Measurements from ENCODE around the gene KDM3B.

The KDM3B gene

DNA sequence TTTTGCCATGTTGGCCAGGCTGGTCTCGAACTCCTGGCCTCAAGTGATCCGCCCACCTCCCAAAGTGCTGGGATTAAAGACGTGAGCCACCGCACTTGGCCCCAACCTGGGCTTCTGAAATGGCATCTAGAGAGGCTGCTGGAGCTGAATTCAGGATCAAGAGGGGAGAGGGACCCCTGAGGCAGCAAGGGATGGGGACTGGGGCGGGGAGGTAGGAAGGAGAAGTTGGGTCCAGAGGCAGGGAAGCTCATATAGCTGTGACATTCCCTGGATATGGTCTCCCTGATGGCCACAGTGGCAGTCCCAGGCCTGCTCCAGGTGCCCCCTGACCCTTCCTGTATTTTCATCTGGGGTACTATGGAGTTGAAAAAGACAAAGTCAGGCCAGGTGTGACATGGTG, 98.5 kb downstream of the KDM3B start:
- no peak overlapping the region for H3K4me3 ChIP-seq (ENCODE audit: low read length)
- no peak overlapping the region for H3K27ac ChIP-seq (ENCODE audit: low read depth, low read length)
- no peak overlapping the region for H3K9ac ChIP-seq (ENCODE audit: low read length)
- H3K4me1 ChIP-seq (ENCODE audit: control insufficient read depth, insufficient read depth, low read length) = peaks cover 3% of the 10 kb centered on the region
- no peaks in the 10 kb centered on the region for H3K36me3 ChIP-seq (ENCODE audit: control insufficient read depth, insufficient read depth, low read length)
- no peaks in the 10 kb centered on the region for H3K27me3 ChIP-seq (ENCODE audit: control insufficient read depth, insufficient read depth, low read length)

GRCh38 chr5:138452720-138453119, 100.2 kb downstream of the KDM3B start:
- H3K4me1 ChIP-seq (ENCODE audit: control insufficient read depth, insufficient read depth, low read length) = peaks cover 3% of the 10 kb centered on the region
- no peaks in the 10 kb centered on the region for H3K36me3 ChIP-seq (ENCODE audit: control insufficient read depth, insufficient read depth, low read length)
- no peak overlapping the region for H3K9ac ChIP-seq (ENCODE audit: low read length)
- no peaks in the 10 kb centered on the region for H3K27me3 ChIP-seq (ENCODE audit: control insufficient read depth, insufficient read depth, low read length)
- H3K4me3 ChIP-seq (ENCODE audit: low read length) = no peak overlapping the region
- H3K27ac ChIP-seq (ENCODE audit: low read depth, low read length) = no peak overlapping the region

DNA sequence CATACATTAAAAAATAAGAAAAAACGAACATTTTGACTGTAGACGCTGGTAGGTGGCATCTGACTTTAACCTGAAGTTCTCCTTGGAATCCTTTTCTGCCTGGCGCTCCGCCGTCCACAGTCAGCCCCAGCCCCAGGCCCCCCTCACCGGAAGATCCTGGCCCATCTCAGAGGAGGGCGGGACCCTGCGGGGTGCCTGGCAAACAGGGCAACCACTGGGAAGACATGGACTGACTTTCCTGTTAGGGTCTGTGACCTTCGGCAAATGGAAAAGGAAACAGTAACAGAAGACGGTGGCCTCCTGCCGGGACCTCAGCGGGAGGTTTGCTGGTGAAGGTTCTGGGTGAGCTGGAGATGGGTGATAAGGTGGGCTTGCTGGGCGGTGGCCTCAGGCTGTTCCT, 101.1 kb downstream of the KDM3B start:
- Histone ChIP-seq H3K27ac (ENCODE audit: low read depth, low read length) (no peak overlapping the region), H3K4me3 (ENCODE audit: low read length) (no peak overlapping the region), H3K36me3 (ENCODE audit: control insufficient read depth, insufficient read depth, low read length) (no peaks in the 10 kb centered on the region), H3K4me1 (ENCODE audit: control insufficient read depth, insufficient read depth, low read length) (peaks cover 3% of the 10 kb centered on the region), H3K9ac (ENCODE audit: low read length) (no peak overlapping the region), H3K27me3 (ENCODE audit: control insufficient read depth, insufficient read depth, low read length) (no peaks in the 10 kb centered on the region)

DNA sequence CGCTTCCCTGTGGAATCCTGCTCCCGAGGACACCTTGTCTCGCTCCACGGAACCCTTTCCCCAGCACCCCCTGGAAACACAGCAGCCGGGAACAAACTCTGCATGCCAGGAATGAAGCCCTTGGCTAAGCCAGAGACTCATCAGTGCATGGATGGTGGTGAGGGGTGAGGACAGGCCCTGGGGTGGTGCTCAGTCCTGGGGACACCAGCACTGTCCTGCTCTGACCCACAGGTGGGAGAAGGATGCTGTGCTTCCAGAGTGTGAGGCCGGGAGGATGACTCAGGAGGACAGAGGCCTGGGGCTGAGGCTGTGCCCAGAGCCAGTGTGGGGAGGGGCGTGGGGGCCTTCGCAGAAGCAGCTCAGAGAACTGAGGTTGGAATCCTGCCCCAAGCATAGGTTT, 101.6 kb downstream of the KDM3B start:
- H3K27me3 ChIP-seq (ENCODE audit: control insufficient read depth, insufficient read depth, low read length) = no peaks in the 10 kb centered on the region
- H3K9ac ChIP-seq (ENCODE audit: low read length) = no peak overlapping the region
- H3K4me1 ChIP-seq (ENCODE audit: control insufficient read depth, insufficient read depth, low read length) = peaks cover 3% of the 10 kb centered on the region
- H3K27ac ChIP-seq (ENCODE audit: low read depth, low read length) = no peak overlapping the region
- H3K4me3 ChIP-seq (ENCODE audit: low read length) = no peak overlapping the region
- no peaks in the 10 kb centered on the region for H3K36me3 ChIP-seq (ENCODE audit: control insufficient read depth, insufficient read depth, low read length)

DNA sequence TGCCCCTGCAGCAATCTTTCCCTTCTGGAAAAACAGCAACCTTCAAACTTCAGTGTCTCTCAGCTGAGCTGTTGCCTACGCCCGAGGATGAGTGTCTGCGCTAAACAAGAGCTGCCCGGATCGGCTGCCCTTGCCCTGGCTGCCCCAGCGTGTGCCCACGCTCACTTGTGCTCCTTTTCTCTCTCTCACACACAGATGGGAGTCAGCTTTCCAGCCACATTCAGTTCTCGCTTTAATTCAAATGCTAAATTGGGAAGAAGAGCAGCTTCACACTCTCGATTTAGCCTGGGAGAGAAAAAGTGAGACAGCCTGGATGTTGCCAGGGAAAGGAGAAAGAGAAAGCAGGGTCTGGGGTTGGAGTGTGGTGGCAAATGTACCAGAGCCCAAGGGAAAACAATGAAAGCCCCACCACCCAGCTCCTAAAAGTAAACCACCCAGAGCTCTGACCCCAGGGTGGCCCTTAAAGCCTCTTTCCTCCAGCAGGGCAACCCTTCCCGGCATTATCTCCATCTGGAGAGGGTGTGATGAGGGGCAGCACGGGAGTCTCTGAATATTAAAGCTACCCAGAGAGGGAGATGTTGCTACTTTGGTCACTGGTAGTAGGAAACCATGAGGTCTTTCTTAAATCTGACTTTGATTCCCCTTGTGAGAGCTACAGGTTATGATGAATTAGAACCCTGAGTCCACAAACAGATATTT, 102.9 kb downstream of the KDM3B start:
- Histone ChIP-seq H3K4me3 (ENCODE audit: low read length) (no peak overlapping the region), H3K4me1 (ENCODE audit: control insufficient read depth, insufficient read depth, low read length) (no peaks in the 10 kb centered on the region), H3K9ac (ENCODE audit: low read length) (no peak overlapping the region), H3K36me3 (ENCODE audit: control insufficient read depth, insufficient read depth, low read length) (no peaks in the 10 kb centered on the region), H3K27me3 (ENCODE audit: control insufficient read depth, insufficient read depth, low read length) (no peaks in the 10 kb centered on the region), H3K27ac (ENCODE audit: low read depth, low read length) (no peak overlapping the region)

GRCh38 chr5:138457531-138458275, 105.2 kb downstream of the KDM3B start:
- no peak overlapping the region for H3K9ac ChIP-seq (ENCODE audit: low read length)
- no peaks in the 10 kb centered on the region for H3K36me3 ChIP-seq (ENCODE audit: control insufficient read depth, insufficient read depth, low read length)
- H3K4me3 ChIP-seq (ENCODE audit: low read length) = no peak overlapping the region
- no peaks in the 10 kb centered on the region for H3K27me3 ChIP-seq (ENCODE audit: control insufficient read depth, insufficient read depth, low read length)
- no peak overlapping the region for H3K27ac ChIP-seq (ENCODE audit: low read depth, low read length)
- no peaks in the 10 kb centered on the region for H3K4me1 ChIP-seq (ENCODE audit: control insufficient read depth, insufficient read depth, low read length)

DNA sequence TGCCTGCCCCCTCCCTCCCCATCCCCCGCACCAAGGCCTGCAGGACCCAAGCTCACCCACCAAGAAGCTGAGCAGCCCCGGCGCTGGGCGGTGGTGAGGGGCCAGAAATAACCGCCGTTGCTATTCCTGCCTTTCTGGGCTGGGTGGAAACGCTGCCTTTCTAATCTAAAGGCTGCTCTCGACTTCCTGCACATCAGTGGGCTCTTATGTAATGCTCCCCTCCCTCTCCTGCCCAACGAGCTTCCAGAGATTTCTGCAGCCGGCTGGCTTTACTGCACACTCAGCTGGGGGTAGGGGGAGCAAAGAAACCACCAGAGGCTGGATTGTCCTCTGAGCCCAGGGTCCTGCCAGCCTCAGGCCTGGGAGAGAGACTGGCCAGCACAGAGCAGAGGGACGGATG, 105.9 kb downstream of the KDM3B start:
- Histone ChIP-seq H3K36me3 (ENCODE audit: control insufficient read depth, insufficient read depth, low read length) (no peaks in the 10 kb centered on the region), H3K4me3 (ENCODE audit: low read length) (no peak overlapping the region), H3K9ac (ENCODE audit: low read length) (no peak overlapping the region), H3K4me1 (ENCODE audit: control insufficient read depth, insufficient read depth, low read length) (no peaks in the 10 kb centered on the region), H3K27me3 (ENCODE audit: control insufficient read depth, insufficient read depth, low read length) (no peaks in the 10 kb centered on the region), H3K27ac (ENCODE audit: low read depth, low read length) (no peak overlapping the region)

GRCh38 chr5:138458856-138459255, 106.4 kb downstream of the KDM3B start:
- Histone ChIP-seq H3K4me1 (ENCODE audit: control insufficient read depth, insufficient read depth, low read length) (no peaks in the 10 kb centered on the region), H3K27me3 (ENCODE audit: control insufficient read depth, insufficient read depth, low read length) (no peaks in the 10 kb centered on the region), H3K27ac (ENCODE audit: low read depth, low read length) (no peak overlapping the region), H3K36me3 (ENCODE audit: control insufficient read depth, insufficient read depth, low read length) (no peaks in the 10 kb centered on the region), H3K4me3 (ENCODE audit: low read length) (no peak overlapping the region), H3K9ac (ENCODE audit: low read length) (no peak overlapping the region)

DNA sequence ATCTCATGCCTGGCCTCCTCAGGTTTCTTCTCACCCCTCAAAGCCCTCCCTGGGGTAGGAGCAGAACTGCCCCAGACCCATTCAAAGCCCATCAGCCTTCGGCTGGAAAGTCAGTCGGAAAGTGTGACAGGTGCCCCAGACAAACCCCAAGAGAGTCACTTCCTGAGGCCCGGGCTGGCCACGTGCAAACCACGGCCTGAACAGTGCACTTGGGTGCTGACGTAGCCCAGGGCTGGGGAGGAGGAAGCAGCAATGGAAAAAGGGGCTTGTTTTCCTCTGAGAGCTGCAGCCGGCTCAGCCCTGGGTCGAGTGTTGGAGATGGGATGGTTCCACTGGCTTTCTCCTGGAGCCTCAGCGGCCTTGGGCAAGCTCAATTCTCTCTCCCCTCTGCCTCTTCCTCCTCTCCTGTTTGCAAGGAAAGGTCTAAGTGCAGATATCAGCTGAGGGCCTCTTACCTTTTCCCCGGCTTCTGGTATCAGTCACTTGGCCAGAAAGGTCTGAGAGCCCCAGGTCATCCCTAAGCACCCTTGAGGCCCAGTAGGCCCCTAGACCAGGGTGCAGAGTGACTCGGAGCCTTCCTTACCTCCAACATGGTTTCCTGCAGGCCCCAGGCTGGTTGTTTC, 106.9 kb downstream of the KDM3B start:
- Histone ChIP-seq H3K4me1 (ENCODE audit: control insufficient read depth, insufficient read depth, low read length) (no peaks in the 10 kb centered on the region), H3K27me3 (ENCODE audit: control insufficient read depth, insufficient read depth, low read length) (no peaks in the 10 kb centered on the region), H3K9ac (ENCODE audit: low read length) (no peak overlapping the region), H3K36me3 (ENCODE audit: control insufficient read depth, insufficient read depth, low read length) (no peaks in the 10 kb centered on the region), H3K4me3 (ENCODE audit: low read length) (no peak overlapping the region), H3K27ac (ENCODE audit: low read depth, low read length) (no peak overlapping the region)

DNA sequence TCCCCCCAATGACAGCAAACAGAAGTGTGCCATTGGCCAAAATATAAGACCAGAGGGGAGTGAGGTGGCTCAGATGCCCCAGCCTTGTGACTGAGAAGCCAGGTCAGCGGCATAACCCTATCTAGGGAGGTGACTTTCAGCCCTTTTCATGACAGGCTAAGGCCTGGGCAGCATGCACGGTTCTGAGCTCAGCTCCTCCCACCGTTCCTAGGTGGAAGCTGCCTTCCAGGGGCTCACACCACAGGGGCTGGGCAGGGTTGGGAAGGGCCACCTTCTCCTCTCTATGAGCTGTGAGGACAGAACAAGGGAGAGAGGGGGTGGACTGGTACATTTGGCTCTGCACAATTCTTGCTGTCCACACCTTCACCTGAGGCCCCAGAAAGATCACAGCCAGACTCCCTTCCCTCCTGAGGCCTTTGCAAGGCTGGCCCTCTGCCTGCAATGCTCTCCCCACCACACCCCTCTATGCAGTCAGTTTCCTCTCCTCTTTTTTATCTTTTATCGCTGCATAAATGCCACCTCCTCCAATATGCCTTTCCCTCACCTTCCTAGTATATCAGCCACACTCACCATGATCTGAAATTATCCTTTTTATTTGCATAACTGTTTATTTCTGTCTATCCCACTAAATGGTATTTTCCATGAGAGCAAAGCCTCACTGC, 107.7 kb downstream of the KDM3B start:
- Histone ChIP-seq H3K9ac (ENCODE audit: low read length) (no peak overlapping the region), H3K4me3 (ENCODE audit: low read length) (no peak overlapping the region), H3K4me1 (ENCODE audit: control insufficient read depth, insufficient read depth, low read length) (no peaks in the 10 kb centered on the region), H3K27ac (ENCODE audit: low read depth, low read length) (no peak overlapping the region), H3K36me3 (ENCODE audit: control insufficient read depth, insufficient read depth, low read length) (no peaks in the 10 kb centered on the region), H3K27me3 (ENCODE audit: control insufficient read depth, insufficient read depth, low read length) (no peaks in the 10 kb centered on the region)

DNA sequence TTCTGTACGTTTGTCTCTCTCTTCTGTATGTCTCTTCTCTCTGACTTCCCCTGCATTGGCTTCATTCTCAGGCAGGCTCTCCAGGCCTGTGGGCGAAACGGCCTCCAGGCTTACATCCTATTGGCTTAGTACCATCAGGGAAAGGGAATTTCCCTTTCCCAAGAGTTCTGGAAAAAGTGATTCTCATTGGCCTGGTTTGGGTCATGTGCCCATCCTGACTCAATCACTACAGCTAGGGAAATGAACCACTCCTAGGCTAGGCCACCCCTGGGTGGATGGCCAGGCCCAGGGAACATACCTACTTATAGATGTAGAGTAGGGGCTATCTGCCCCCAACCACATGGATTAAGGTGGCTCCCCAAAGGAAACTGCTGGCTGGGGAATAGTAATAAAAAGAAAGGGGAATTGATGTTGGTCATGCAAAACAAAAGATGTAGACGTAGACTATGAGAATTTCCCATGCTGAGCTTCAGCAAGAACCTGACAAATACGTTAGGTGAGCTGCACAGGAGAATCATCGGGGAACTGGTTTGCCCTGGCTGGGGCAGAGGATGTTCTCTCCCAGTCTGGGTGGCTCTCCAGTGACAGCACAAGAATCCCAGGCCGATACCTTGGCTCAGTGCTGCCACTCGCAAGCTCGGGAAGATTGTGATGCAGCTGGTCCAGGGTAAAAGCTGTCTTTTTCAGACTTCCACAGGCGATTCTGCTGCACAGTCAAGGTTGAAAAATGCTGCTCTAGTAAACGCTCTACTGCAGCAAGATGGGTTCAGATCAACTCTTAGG, 109.0 kb downstream of the KDM3B start:
- H3K9ac ChIP-seq (ENCODE audit: low read length) = no peak overlapping the region

More for the DNA sequence above, 109.0 kb downstream of the KDM3B start:
- Histone ChIP-seq H3K4me3 (ENCODE audit: low read length) (no peak overlapping the region), H3K27me3 (ENCODE audit: control insufficient read depth, insufficient read depth, low read length) (no peaks in the 10 kb centered on the region), H3K36me3 (ENCODE audit: control insufficient read depth, insufficient read depth, low read length) (no peaks in the 10 kb centered on the region), H3K27ac (ENCODE audit: low read depth, low read length) (no peak overlapping the region), H3K4me1 (ENCODE audit: control insufficient read depth, insufficient read depth, low read length) (peaks cover 4% of the 10 kb centered on the region)

Measured in rectal smooth muscle tissue (tissue), 1 donor.